HepG2 (cell line): ENCODE data around the gene ATP6V0A1. TPM values are rescaled to one million over a fixed set of nuclear protein-coding genes. Genes with fewer than 3 reads are reported as not detected.

ENCODE experiments used
- ARHGAP35 ChIP-seq: sonication (generic); formaldehyde crosslinking; IDR thresholded peaks from 2 replicates; pipeline ENCODE4 v1.9.0; 2022; ENCODE audit warnings: mild to moderate bottlenecking, inconsistent platforms, moderate library complexity, missing genetic modification reagents, borderline replicate concordance
- CBX1 ChIP-seq: IDR thresholded peaks from one replicate; pipeline ENCODE4 v1.6.1; 2016; ENCODE audit warnings: antibody characterized with exemption, low read depth
- DDIT3 ChIP-seq: sonication (generic); formaldehyde crosslinking; IDR thresholded peaks from 2 replicates; pipeline ENCODE4 v1.4.0; 2020; ENCODE audit warnings: mild to moderate bottlenecking, missing genetic modification reagents
- FOXJ3 ChIP-seq: sonication (generic); formaldehyde crosslinking; IDR thresholded peaks from 2 replicates; pipeline ENCODE4 v1.4.0; 2020; ENCODE audit warnings: missing genetic modification reagents, mild to moderate bottlenecking, borderline replicate concordance
- LBX2 ChIP-seq: sonication (generic); formaldehyde crosslinking; IDR thresholded peaks from 2 replicates; pipeline ENCODE4 v1.5.0; 2020; ENCODE audit warnings: missing genetic modification reagents, mild to moderate bottlenecking, borderline replicate concordance
- MED8 ChIP-seq: sonication (generic); formaldehyde crosslinking; IDR thresholded peaks from 2 replicates; pipeline ENCODE4 v1.8.1; 2023; ENCODE audit warnings: mild to moderate bottlenecking, missing genetic modification reagents; ENCODE audit not compliant: insufficient replicate concordance
- ONECUT2 ChIP-seq: sonication (generic); formaldehyde crosslinking; IDR thresholded peaks from 2 replicates; pipeline ENCODE4 v1.4.0; 2020; ENCODE audit warnings: missing genetic modification reagents
- POLR2A ChIP-seq, 2 experiments: IDR thresholded peaks; 2 replicates each; pipeline ENCODE4 v1.6.1; 2011; ENCODE audit warnings: low read depth in 2 of 2, low read length in 2 of 2, mild to moderate bottlenecking in 1 of 2, moderate library complexity in 1 of 2; ENCODE audit not compliant: insufficient read depth in 1 of 2
- RFXAP ChIP-seq: sonication (generic); formaldehyde crosslinking; IDR thresholded peaks from 2 replicates; pipeline ENCODE4 v1.4.0; 2020; ENCODE audit warnings: missing genetic modification reagents, borderline replicate concordance
- TFAP4 ChIP-seq: sonication (generic); IDR thresholded peaks from 2 replicates; pipeline ENCODE4 v1.6.1; 2016; ENCODE audit warnings: low read depth, borderline replicate concordance
- ZHX2 ChIP-seq, 2 experiments: sonication (generic) in 1 of 2; formaldehyde crosslinking in 1 of 2; IDR thresholded peaks; 2 replicates each; pipeline versions ENCODE4 v1.6.1 to v1.9.0; 2014 to 2022; ENCODE audit warnings: antibody characterized with exemption in 1 of 2, borderline replicate concordance in 1 of 2, inconsistent platforms in 1 of 2, low read depth in 1 of 2, missing genetic modification reagents in 1 of 2
- ZMYM4 ChIP-seq: sonication (generic); formaldehyde crosslinking; IDR thresholded peaks from 2 replicates; pipeline ENCODE4 v1.8.1; 2023; ENCODE audit warnings: mild to moderate bottlenecking, missing genetic modification reagents
- ZNF10 ChIP-seq: sonication (generic); formaldehyde crosslinking; IDR thresholded peaks from 2 replicates; pipeline ENCODE4 v1.4.0; 2020; ENCODE audit warnings: mild to moderate bottlenecking, low read depth, missing genetic modification reagents, borderline replicate concordance
- ZNF350 ChIP-seq: sonication (generic); formaldehyde crosslinking; IDR thresholded peaks from 2 replicates; pipeline ENCODE4 v1.4.0; 2020; ENCODE audit warnings: mild to moderate bottlenecking, low read depth, missing genetic modification reagents, borderline replicate concordance
- ZNF576 ChIP-seq: sonication (generic); formaldehyde crosslinking; IDR thresholded peaks from 2 replicates; pipeline ENCODE4 v1.4.0; 2020; ENCODE audit warnings: mild to moderate bottlenecking, missing genetic modification reagents
- ZNF746 ChIP-seq: sonication (generic); formaldehyde crosslinking; IDR thresholded peaks from 2 replicates; pipeline ENCODE4 v1.8.0; 2022; ENCODE audit warnings: mild to moderate bottlenecking, missing genetic modification reagents
- ZNF761 ChIP-seq: sonication (generic); formaldehyde crosslinking; conservative IDR thresholded peaks from 2 replicates; pipeline ENCODE4 v1.4.0; 2020; ENCODE audit warnings: mild to moderate bottlenecking, missing genetic modification reagents
- ZNF784 ChIP-seq: sonication (generic); formaldehyde crosslinking; IDR thresholded peaks from 2 replicates; pipeline ENCODE4 v1.5.1; 2020; ENCODE audit warnings: missing genetic modification reagents, mild to moderate bottlenecking, borderline replicate concordance
- polyA plus RNA-seq, 8 experiments: library from polyadenylated mRNA; depleted of rRNA in 3 of 8; stranded (reverse) in 7 of 8; unstranded in 1 of 8; fragments of >200 nt; fragmentation: Illumina TruSeq in 4 of 8; extraction: Trizol in 4 of 8; gene quantifications; 2 replicates each; pipeline versions ENCODE4 v1.2.1 to v1.2.3, GENCODE V29; 2011 to 2016; ENCODE audit warnings: low read depth in 4 of 8, missing spikeins in 1 of 8, mixed read lengths in 1 of 8; ENCODE audit not compliant: insufficient read depth in 1 of 8
- total RNA-seq, 5 experiments: library from RNA; depleted of rRNA; stranded (reverse); fragments of >200 nt; fragmentation: Illumina TruSeq; extraction: Trizol; gene quantifications; 2 replicates each; pipeline ENCODE4 v1.2.3, GENCODE V29; 2016; ENCODE audit warnings: low read depth in 1 of 5

Gene ATP6V0A1
- total and polyA plus RNA-seq, 2 of the 13 experiments (the other 11 are each of a cell fraction or from before 2014, with no cell fraction given), result 27.9 to 54.1 TPM

GRCh38 chr17:42536048-42536371 lies 77.3 kb downstream of the ATP6V0A1 start, which contains the start of gene NAGLU (continued):
- 0 out of 2 replicates have a peak, but pooled peaks have one; percentile 30 for TF ChIP-seq ZHX2 (IDR thresholded peaks at IDR 0.05; ENCODE audit: low read depth)
- peak; percentile 77; the same call in 1 of the 2 replicates for TF ChIP-seq ZHX2 (CRISPR knock-in tag; IDR thresholded peaks at IDR 0.05; ENCODE audit: borderline replicate concordance)
- peak; percentile 55 to 86 for TF ChIP-seq POLR2A (IDR thresholded peaks at IDR 0.05; ENCODE audit: insufficient read depth in 1 of 2, low read depth in 2 of 2, low read length in 2 of 2)
- TF ChIP-seq ARHGAP35 (CRISPR knock-in tag), result peak; percentile 89; the same call in 1 of the 2 replicates
- TF ChIP-seq TFAP4, result peak; percentile 28; the same call in 1 of the 2 replicates
- TF ChIP-seq ZNF350 (CRISPR knock-in tag), result 0 out of 2 replicates have a peak, but pooled peaks have one; percentile 11
- peak; percentile 76 for TF ChIP-seq MED8
- no peak for TF ChIP-seq ZNF576 (CRISPR knock-in tag)
- peak; percentile 84 for TF ChIP-seq RFXAP (CRISPR knock-in tag)
- TF ChIP-seq ZNF761, result peak; percentile 84; the same call in 1 of the 2 replicates
- no peak for TF ChIP-seq DDIT3
- TF ChIP-seq ONECUT2, result peak; percentile 37; the same call in 1 of the 2 replicates
- TF ChIP-seq CBX1, result peak; percentile 67
- peak; percentile 57; the same call in 1 of the 2 replicates for TF ChIP-seq ZMYM4 (CRISPR knock-in tag)
- TF ChIP-seq LBX2 (CRISPR knock-in tag), result no peak
- TF ChIP-seq ZNF10, result no peak
- peak; percentile 94 for TF ChIP-seq ZNF784 (CRISPR knock-in tag)
- 0 out of 2 replicates have a peak, but pooled peaks have one; percentile 36 for TF ChIP-seq FOXJ3
- TF ChIP-seq ZNF746, result 0 out of 2 replicates have a peak, but pooled peaks have one; percentile 37
